ENCODE data around the gene TARS2. TPM values are rescaled to one million over a fixed set of nuclear protein-coding genes. Genes with fewer than 3 reads are reported as not detected.

TARS2 gene
- total and polyA plus RNA-seq, 10 of the 15 experiments (the other 5 are each of a cell fraction or from before 2014, with no cell fraction given): 11.0 to 51.8 (median 45.2) TPM

DNA sequence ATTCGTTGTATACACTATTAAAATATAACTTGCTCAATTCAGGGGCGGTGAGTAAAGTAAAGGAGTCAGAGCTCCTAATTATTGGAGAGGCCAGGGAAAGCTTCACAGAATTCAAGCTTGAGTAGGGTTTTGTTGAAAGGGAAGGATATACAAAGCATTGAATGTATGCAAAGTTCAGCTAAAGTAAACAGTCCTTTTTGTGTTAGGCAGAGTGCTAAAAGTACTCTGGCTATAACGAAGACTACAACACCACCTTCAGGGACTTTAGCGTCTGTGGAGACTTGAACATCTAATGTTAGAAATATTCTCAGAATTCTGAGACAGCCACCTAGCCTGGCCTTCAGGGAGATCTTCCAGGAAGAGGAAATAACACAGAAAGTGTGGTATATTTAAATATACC is 29.4 kb downstream of the TARS2 start:
- Histone ChIP-seq H3K4me1 (ENCODE audit: control insufficient read depth, insufficient read depth, low read length) (peaks cover 13% of the 10 kb centered on the region), H3K27ac (ENCODE audit: control insufficient read depth, insufficient read depth) (no peak overlapping the region), H3K79me2 (ENCODE audit: control insufficient read depth, insufficient read depth, low read length) (no peaks in the 10 kb centered on the region), H2AFZ (ENCODE audit: control insufficient read depth, low read depth, low read length) (peak overlapping the region; percentile 86; the same call in 1 of the 2 replicates), H4K20me1 (ENCODE audit: control insufficient read depth, insufficient read depth) (no peaks in the 10 kb centered on the region), H3K9me3 (replicated peaks; ENCODE audit: control insufficient read depth, insufficient read depth, low read length) (no peaks in the 10 kb centered on the region), H3K4me3 (peak overlapping the region; percentile 74), H3K9ac (ENCODE audit: control insufficient read depth, insufficient read depth, low read length) (no peak overlapping the region), H3K36me3 (ENCODE audit: control insufficient read depth in 2 of 2, insufficient read depth in 2 of 2, low read length in 1 of 2) (no peaks in the 10 kb centered on the region; a peak in 1 of 4 replicates), H3K27me3 (replicated peaks in 1 of 2; ENCODE audit: control insufficient read depth in 2 of 2, insufficient read depth in 2 of 2, low read length in 1 of 2) (no peaks in the 10 kb centered on the region), H3K4me2 (ENCODE audit: control insufficient read depth, insufficient read depth) (peak overlapping the region; percentile 98)
- RAD21 ChIA-PET (ENCODE audit: unreplicated experiment): interaction anchor here (1.1 to 1.8 kb wide), 5 partner anchors 13 to 261 kb away, joined by 3 to 8 read pairs (median 4); partner anchors contain the start of gene TARS2
- DNase-seq (ENCODE audit: low read depth, low spot score) (no peak), FAIRE-seq (no peak), ATAC-seq (peak; percentile 4; the same call in 1 of the 3 replicates)
- intact Hi-C loops (cut with micrococcal nuclease; ENCODE audit: unreplicated experiment) (loop anchor here (5.0 kb wide), 2 partner anchors 54 to 259 kb away; partner anchors contain the start of gene CA14), in situ Hi-C loops (cut with MboI) (no loop called here)
- POLR2A ChIA-PET: interaction anchor here (0.5 to 1.6 kb wide), 5 partner anchors 63 to 646 kb away, joined by 4 to 11 read pairs (median 5); partner anchors contain the start of genes ENSA, GOLPH3L and MCL1
- TF ChIP-seq STAT1 (conservative IDR thresholded peaks at IDR 0.05): no peak
- no peak for TF ChIP-seq HDGF (IDR thresholded peaks at IDR 0.05)
- no peak for TF ChIP-seq NFYB (IDR thresholded peaks at IDR 0.05; ENCODE audit: insufficient read depth, low read depth, low read length)
- no peak for TF ChIP-seq PBX3 (IDR thresholded peaks at IDR 0.05; ENCODE audit: insufficient replicate concordance, low read depth, low read length)
- TF ChIP-seq, protein P1, sequence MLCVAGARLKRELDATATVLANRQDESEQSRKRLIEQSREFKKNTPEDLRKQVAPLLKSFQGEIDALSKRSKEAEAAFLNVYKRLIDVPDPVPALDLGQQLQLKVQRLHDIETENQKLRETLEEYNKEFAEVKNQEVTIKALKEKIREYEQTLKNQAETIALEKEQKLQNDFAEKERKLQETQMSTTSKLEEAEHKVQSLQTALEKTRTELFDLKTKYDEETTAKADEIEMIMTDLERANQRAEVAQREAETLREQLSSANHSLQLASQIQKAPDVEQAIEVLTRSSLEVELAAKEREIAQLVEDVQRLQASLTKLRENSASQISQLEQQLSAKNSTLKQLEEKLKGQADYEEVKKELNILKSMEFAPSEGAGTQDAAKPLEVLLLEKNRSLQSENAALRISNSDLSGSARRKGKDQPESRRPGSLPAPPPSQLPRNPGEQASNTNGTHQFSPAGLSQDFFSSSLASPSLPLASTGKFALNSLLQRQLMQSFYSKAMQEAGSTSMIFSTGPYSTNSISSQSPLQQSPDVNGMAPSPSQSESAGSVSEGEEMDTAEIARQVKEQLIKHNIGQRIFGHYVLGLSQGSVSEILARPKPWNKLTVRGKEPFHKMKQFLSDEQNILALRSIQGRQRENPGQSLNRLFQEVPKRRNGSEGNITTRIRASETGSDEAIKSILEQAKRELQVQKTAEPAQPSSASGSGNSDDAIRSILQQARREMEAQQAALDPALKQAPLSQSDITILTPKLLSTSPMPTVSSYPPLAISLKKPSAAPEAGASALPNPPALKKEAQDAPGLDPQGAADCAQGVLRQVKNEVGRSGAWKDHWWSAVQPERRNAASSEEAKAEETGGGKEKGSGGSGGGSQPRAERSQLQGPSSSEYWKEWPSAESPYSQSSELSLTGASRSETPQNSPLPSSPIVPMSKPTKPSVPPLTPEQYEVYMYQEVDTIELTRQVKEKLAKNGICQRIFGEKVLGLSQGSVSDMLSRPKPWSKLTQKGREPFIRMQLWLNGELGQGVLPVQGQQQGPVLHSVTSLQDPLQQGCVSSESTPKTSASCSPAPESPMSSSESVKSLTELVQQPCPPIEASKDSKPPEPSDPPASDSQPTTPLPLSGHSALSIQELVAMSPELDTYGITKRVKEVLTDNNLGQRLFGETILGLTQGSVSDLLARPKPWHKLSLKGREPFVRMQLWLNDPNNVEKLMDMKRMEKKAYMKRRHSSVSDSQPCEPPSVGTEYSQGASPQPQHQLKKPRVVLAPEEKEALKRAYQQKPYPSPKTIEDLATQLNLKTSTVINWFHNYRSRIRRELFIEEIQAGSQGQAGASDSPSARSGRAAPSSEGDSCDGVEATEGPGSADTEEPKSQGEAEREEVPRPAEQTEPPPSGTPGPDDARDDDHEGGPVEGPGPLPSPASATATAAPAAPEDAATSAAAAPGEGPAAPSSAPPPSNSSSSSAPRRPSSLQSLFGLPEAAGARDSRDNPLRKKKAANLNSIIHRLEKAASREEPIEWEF (IDR thresholded peaks at IDR 0.05; ENCODE audit: insufficient replicate concordance, low read depth, low read length): no peak
- TF ChIP-seq RAD21 (IDR thresholded peaks at IDR 0.05; ENCODE audit: insufficient read depth, low read depth, low read length): peak; percentile 53
- TF ChIP-seq, protein P2, sequence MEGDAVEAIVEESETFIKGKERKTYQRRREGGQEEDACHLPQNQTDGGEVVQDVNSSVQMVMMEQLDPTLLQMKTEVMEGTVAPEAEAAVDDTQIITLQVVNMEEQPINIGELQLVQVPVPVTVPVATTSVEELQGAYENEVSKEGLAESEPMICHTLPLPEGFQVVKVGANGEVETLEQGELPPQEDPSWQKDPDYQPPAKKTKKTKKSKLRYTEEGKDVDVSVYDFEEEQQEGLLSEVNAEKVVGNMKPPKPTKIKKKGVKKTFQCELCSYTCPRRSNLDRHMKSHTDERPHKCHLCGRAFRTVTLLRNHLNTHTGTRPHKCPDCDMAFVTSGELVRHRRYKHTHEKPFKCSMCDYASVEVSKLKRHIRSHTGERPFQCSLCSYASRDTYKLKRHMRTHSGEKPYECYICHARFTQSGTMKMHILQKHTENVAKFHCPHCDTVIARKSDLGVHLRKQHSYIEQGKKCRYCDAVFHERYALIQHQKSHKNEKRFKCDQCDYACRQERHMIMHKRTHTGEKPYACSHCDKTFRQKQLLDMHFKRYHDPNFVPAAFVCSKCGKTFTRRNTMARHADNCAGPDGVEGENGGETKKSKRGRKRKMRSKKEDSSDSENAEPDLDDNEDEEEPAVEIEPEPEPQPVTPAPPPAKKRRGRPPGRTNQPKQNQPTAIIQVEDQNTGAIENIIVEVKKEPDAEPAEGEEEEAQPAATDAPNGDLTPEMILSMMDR (IDR thresholded peaks at IDR 0.05 in 2 of 3, conservative IDR thresholded peaks at IDR 0.05 in 1 of 3; ENCODE audit: control insufficient read depth in 2 of 3, extremely low read depth in 1 of 3, insufficient read depth in 1 of 3, low read depth in 3 of 3, low read length in 3 of 3): peak; percentile 10 to 42 (median 27); a peak in 3 of 6 replicates
- TF ChIP-seq, protein P3, sequence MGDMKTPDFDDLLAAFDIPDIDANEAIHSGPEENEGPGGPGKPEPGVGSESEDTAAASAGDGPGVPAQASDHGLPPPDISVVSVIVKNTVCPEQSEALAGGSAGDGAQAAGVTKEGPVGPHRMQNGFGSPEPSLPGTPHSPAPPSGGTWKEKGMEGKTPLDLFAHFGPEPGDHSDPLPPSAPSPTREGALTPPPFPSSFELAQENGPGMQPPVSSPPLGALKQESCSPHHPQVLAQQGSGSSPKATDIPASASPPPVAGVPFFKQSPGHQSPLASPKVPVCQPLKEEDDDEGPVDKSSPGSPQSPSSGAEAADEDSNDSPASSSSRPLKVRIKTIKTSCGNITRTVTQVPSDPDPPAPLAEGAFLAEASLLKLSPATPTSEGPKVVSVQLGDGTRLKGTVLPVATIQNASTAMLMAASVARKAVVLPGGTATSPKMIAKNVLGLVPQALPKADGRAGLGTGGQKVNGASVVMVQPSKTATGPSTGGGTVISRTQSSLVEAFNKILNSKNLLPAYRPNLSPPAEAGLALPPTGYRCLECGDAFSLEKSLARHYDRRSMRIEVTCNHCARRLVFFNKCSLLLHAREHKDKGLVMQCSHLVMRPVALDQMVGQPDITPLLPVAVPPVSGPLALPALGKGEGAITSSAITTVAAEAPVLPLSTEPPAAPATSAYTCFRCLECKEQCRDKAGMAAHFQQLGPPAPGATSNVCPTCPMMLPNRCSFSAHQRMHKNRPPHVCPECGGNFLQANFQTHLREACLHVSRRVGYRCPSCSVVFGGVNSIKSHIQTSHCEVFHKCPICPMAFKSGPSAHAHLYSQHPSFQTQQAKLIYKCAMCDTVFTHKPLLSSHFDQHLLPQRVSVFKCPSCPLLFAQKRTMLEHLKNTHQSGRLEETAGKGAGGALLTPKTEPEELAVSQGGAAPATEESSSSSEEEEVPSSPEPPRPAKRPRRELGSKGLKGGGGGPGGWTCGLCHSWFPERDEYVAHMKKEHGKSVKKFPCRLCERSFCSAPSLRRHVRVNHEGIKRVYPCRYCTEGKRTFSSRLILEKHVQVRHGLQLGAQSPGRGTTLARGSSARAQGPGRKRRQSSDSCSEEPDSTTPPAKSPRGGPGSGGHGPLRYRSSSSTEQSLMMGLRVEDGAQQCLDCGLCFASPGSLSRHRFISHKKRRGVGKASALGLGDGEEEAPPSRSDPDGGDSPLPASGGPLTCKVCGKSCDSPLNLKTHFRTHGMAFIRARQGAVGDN (IDR thresholded peaks at IDR 0.05): no peak
- SMC1A ChIA-PET (ENCODE audit: uncharacterized antibody, unreplicated experiment): interaction anchor here (0.6 to 4.1 kb wide), 13 partner anchors 9 to 490 kb away, joined by 3 to 26 read pairs (median 3); partner anchors contain the start of genes ECM1, MINDY1 and TARS2
- WGBS (ENCODE audit: insufficient coverage, insufficient replicate concordance, low lambda C conversion rate, missing lambda C conversion rate): 15% methylated on average over 4 of the region's 4 CpGs
- BruUV-seq (replicated peaks): no TSS peak
- CTCF ChIA-PET: interaction anchor here (0.6 to 3.3 kb wide), 17 partner anchors 15 to 489 kb away, joined by 3 to 36 read pairs (median 4); no protein-coding TSS in a partner anchor

Measured in GM12878 (cell line).